ENCODE measurements around the gene TRIP4.

Gene TRIP4

GRCh38 chr15:64500695-64501395 is 113.2 kb downstream of the TRIP4 start:
- peak in 1 of 2 experiments; percentile 77 for DNase-seq

- peak; percentile 96 to 99 for DNase-seq
Observed at GRCh38 chr15:64501396-64501715, 113.7 kb downstream of the TRIP4 start.

GRCh38 chr15:64502151-64502550 is 114.5 kb downstream of the TRIP4 start:
- no peak for DNase-seq

GRCh38 chr15:64502551-64502950 is 114.9 kb downstream of the TRIP4 start:
- DNase-seq, result peak in 1 of 2 experiments; percentile 15

- DNase-seq, result peak; percentile 67 to 72
Observed at GRCh38 chr15:64503197-64503596, 115.6 kb downstream of the TRIP4 start.

GRCh38 chr15:64503640-64504039 is 116.0 kb downstream of the TRIP4 start:
- DNase-seq, result no peak

All from NCI-H524 (cell line).